Measurements from ENCODE around the gene DDR1.
"Not testable (repeated sequence)": the region's sequence is repeated elsewhere in the genome, so short reads cannot be mapped to it uniquely, and the experiment has no call there.

Gene DDR1

DNA sequence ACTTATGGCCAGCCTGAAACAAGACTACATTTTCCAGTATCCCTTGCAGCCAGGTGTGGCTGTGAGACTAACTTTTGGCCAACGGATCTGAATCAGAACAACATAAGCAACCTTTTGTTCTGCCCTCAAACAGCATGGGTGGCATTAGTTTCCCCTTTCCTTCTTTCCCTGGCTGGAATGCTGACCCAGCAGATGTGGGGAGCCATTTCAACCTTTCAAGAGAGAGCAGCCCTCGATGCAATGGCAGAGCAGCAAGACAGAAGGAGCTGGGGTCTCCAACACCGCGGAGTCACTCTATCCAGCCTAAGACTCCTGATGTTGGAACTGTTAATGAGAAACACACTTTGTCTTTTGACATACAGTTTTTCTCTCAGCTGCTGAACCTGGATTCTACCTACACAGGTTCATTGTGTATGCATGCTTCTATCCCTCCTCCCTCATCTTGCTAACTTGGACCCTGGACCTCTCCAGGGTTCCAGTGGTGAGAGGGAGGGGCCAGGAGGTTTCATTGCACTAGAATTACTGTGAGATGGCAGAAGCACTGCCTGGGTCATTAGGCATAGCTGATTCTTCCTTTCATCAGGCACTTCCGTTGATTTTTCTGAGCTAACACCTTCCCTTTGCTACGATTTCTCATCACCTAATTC lies 28.8 kb upstream of the DDR1 start:
- TF ChIP-seq, protein P1, sequence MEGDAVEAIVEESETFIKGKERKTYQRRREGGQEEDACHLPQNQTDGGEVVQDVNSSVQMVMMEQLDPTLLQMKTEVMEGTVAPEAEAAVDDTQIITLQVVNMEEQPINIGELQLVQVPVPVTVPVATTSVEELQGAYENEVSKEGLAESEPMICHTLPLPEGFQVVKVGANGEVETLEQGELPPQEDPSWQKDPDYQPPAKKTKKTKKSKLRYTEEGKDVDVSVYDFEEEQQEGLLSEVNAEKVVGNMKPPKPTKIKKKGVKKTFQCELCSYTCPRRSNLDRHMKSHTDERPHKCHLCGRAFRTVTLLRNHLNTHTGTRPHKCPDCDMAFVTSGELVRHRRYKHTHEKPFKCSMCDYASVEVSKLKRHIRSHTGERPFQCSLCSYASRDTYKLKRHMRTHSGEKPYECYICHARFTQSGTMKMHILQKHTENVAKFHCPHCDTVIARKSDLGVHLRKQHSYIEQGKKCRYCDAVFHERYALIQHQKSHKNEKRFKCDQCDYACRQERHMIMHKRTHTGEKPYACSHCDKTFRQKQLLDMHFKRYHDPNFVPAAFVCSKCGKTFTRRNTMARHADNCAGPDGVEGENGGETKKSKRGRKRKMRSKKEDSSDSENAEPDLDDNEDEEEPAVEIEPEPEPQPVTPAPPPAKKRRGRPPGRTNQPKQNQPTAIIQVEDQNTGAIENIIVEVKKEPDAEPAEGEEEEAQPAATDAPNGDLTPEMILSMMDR (conservative IDR thresholded peaks at IDR 0.05; ENCODE audit: low read length), result no peak
- DNase-seq (ENCODE audit: low read depth), result no peak
- no peak overlapping the region for H3K4me3 ChIP-seq (ENCODE audit: low read length)

DNA sequence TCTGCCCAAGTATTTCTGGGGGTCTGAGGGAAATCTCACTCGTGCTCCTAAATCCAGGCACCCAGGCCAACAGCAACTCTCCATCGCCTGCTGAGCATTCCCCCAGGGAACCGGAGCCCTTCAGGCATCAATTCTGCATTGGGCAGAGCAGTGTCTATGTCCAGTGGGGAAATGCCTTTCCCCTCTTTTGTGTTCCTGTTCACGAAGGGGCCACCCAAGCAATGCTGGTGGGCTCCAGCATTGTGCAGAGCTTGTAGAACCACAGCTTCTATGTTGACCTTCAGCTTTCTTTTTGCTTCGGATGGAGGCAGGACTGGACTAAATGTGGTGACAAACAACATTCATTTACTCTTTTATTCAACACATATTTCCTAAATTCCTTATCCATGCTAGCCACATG lies 27.2 kb upstream of the DDR1 start:
- TF ChIP-seq, protein P1 (conservative IDR thresholded peaks at IDR 0.05; ENCODE audit: low read length), result no peak
- H3K4me3 ChIP-seq (ENCODE audit: low read length), result no peak overlapping the region
- no peak for DNase-seq (ENCODE audit: low read depth)

DNA sequence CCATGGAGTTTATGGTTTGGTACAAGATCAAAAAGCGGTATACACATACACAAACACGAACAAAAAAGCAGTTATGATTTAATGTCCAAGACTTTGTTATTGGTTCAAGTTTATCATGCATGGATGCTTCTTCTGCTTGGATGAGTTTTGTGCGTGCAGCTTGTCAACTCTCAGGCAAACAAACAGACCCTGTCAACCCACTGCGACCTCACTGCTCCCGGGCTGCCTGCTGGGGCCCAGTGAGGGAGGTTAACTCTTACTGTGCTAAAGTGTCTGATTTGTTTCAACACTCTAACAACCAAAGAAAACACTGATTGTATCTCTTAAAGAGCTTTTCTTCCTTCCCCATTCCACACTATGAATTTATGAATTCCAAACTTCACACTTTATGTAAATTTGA lies 26.8 kb upstream of the DDR1 start:
- TF ChIP-seq, protein P1 (conservative IDR thresholded peaks at IDR 0.05; ENCODE audit: low read length), result no peak
- DNase-seq (ENCODE audit: low read depth), result no peak
- no peak overlapping the region for H3K4me3 ChIP-seq (ENCODE audit: low read length)

DNA sequence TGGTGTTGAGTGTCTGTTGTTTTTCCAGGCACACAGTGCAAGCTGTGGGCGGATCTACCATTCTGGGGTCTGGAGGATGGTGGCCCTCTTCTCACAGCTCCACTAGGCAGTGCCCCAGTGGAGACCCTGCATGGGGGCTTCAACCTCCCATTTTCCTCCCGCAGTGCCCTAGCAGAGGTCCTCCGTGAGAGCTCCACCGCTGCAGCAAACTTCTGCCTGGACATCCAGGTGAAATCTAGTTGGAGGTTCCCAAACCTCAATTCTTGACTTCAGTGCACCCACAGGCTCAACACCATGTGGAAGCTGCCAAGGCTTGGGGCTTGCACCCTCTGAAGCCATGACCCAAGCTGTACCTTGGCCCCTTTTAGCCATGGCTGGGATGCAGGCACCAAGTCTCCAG lies 24.6 kb upstream of the DDR1 start:
- DNase-seq (ENCODE audit: low read depth); H3K4me3 ChIP-seq (ENCODE audit: low read length): not testable (repeated sequence)

DNA sequence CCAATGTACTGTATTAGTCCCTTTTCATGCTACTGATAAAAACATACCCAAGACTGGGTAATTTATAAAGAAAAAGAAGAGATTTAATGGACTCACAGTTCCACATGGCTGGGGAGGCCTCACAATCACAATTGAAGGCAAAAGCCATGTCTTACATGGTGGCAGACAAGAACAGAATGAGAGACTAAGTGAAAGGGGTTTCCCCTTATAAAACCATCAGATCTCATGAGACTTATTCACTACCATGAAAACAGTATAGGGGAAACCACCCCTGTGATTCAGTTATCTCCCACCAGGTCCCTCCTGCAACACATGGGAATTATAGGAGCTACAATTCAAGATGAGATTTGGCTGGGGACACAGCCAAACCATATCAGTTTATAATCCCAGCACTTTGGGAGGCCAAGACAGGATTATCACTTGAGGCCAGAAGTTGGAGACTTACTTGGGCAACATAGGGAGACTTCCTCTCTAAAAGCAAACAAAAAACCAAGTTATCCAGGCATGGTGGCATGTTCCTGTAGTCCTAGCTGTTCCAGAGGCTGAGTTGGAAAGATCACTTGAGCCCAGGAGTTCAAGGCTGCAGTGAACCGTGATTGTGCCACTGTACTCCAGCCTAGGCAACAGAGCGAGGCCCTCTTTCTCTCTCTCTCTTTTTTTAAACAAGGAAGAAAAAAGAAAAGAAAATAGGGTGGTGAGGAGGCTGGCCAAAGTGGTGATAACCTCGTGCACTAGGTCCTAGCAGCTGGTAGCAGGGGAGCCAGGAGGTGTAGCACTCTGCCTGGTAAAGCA lies 22.9 kb upstream of the DDR1 start:
- H3K4me3 ChIP-seq (ENCODE audit: low read length), result no peak overlapping the region
- no peak for DNase-seq (ENCODE audit: low read depth)
- TF ChIP-seq, protein P1 (conservative IDR thresholded peaks at IDR 0.05; ENCODE audit: low read length), result no peak

DNA sequence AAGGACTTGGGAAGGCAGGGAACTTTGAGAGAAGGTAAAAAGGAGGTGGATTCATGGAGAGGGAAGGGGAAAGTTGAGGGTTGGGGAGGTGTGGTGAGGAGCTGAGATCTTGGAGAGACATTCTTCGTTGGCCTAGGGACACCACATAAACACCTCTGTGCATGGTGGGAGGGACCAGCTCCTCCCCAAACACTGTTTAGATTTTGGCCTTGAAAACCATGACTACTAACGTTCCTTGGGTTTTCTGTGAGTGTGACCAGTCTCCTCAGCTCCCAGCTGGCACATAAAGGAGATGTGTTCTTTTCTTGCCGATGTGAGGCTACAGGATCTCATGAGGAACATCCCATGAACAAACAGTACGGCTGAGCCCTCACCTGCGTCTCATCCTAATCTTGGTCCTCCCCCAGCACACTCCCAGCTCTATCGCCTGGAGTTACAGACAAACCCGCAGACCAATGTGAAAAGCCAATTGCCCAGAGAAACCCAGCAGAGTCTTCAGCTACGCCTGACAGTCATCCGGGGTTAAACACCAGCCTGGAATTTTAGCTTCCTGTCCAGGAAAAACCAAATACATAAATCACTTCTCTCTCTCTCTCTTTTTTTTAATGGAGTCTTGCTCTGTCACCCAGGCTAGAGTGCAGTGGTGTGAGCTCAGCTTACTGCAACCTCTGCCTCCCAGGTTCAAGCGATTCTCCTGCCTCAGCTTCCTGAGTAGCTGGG lies 22.0 kb upstream of the DDR1 start:
- no peak overlapping the region for H3K4me3 ChIP-seq (ENCODE audit: low read length)
- peak; percentile 40 for DNase-seq (ENCODE audit: low read depth)
- TF ChIP-seq, protein P1 (conservative IDR thresholded peaks at IDR 0.05; ENCODE audit: low read length), result no peak

DNA sequence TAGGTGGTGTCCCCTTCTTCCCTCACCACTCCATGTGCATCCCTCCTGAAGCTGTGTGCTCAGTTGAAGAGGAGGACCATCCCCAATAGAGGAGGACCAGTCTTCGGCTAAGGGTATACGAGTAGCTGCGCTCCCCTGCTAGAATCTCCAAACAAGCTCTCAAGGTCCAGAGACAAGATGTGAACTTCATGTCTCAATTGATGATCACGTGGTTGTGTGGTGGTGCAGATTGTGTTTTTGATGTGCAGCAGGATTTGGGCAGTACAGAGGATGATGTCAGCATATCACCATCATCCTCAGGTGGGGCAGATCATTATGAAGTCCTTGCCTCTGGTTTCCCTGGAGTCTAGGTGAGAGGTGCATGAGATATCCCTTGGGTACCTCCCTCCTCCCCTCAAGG lies 20.0 kb upstream of the DDR1 start:
- DNase-seq (ENCODE audit: low read depth), result no peak
- no peak overlapping the region for H3K4me3 ChIP-seq (ENCODE audit: low read length)
- TF ChIP-seq, protein P1 (conservative IDR thresholded peaks at IDR 0.05; ENCODE audit: low read length), result no peak

DNA sequence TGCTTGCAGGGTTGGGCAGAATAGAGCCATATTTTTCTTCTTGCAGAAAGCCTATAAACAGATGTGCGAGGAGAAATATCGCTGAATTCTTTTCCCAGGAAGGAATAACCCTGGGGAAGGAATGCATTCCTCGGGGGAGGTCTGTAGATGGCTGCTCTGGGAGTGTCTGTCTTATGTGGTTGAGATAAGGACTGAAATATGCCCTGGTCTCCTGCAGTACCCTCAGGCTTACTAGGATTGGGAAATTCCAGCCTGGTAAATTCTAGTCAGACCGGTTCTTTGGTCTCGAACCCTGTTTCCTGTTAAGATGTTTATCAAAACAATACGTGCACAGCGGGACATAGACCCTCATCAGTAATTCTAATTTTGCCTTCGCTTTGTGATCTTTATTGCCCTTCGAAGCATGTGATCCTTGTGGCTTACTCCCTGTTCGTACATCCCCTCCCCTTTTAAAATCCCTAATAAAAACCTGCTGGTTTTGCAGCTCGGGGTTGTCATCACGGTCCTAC lies 15.0 kb upstream of the DDR1 start:
- DNase-seq (ENCODE audit: low read depth), result not testable (repeated sequence)

More for the DNA sequence above, 15.0 kb upstream of the DDR1 start:
- not testable (repeated sequence) for H3K4me3 ChIP-seq (ENCODE audit: low read length)
